AG04450 (cell line): ENCODE data around the gene ASB7. TPM values are rescaled to one million over a fixed set of nuclear protein-coding genes. Genes with fewer than 3 reads are reported as not detected.
A peak's percentile ranks its signal among the peaks of the same experiment; 100 is the strongest.

Experiments used
- CTCF ChIA-PET: fragments of 300-600, 350-600 bp; formaldehyde crosslinking; extraction: SDS; loops from one replicate; lab custom pipeline; 2022; ENCODE audit warnings: antibody characterized with exemption, inconsistent platforms; lab: Charles Lee
- POLR2A ChIA-PET: fragments of 350-600 bp; formaldehyde crosslinking; extraction: SDS; loops from one replicate; lab custom pipeline; 2021; ENCODE audit warnings: antibody characterized with exemption, inconsistent platforms; lab: Yijun Ruan, JAX
- DNase-seq: peaks from one replicate; pipeline ENCODE4 v3.0.0-alpha.2; 2011; ENCODE audit warnings: low read depth, low spot score
- H3K27ac ChIP-seq: one replicate; pipeline ENCODE4 v1.5.1; 2012; ENCODE audit warnings: low read depth, low read length, control low read depth
- H3K27me3 ChIP-seq: one replicate; pipeline ENCODE4 v1.6.0; 2012; ENCODE audit warnings: low read length; ENCODE audit not compliant: control insufficient read depth, insufficient read depth
- H3K4me3 ChIP-seq: 2 replicates; pipeline ENCODE4 v1.5.1; 2011; ENCODE audit warnings: mild to moderate bottlenecking, low read depth, low read length, control low read depth
- H3K9me3 ChIP-seq: 2 replicates; pipeline ENCODE4 v1.5.1; 2012; ENCODE audit warnings: low read length; ENCODE audit not compliant: control insufficient read depth, insufficient read depth
- CTCF ChIP-seq: IDR thresholded peaks from 2 replicates; pipeline ENCODE4 v1.5.1; 2011; ENCODE audit warnings: low read depth, low read length, control low read depth, inconsistent platforms
- polyA plus RNA-seq: library from polyadenylated mRNA; depleted of rRNA; stranded (reverse); fragments of >200 nt; gene quantifications from 2 replicates; pipeline ENCODE4 v1.2.3, GENCODE V29; 2011

Gene ASB7
- polyA plus RNA-seq, 1 experiment: 13.4 TPM

DNA sequence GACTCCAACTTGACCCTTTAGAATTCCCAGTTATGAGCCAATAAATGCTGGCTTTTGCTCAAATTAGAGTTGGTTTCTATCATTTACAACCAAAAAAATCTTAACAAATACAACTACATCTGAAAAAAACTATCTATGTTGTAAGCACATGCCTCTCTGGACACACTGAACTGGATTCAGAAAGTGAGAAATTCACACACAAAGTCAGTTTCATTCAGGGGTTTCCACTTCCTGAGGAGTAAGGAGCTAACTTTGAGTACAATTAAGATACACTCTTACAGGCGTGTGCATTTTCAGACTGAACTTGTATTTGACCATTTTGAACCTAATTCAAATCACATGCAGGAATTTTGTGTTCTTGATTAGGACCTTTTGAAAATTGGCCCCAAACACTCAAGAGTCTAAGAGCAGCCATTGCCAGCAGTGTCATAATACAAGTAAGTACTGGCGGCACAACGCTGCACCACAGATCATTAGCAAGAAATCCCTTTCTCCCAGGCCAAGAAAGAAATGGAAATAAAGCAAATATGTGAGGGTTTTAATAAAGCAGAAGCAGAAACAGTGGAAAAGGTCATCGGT lies 31.6 kb upstream of the ASB7 start:
- H3K27ac ChIP-seq: no peak overlapping the region
- H3K4me3 ChIP-seq: no peak overlapping the region
- DNase-seq: no peak
- no peaks in the 10 kb centered on the region for H3K9me3 ChIP-seq
- CTCF ChIA-PET: interaction anchor here (0.7 to 4.5 kb wide), 4 partner anchors 221 to 642 kb away, joined by 3 to 85 read pairs (median 12); partner anchors contain the start of gene ADAMTS17
- TF ChIP-seq CTCF: no peak
- POLR2A ChIA-PET: interaction anchor here (0.6 kb wide), 1 partner anchor 178 kb away, joined by 4 read pairs; no protein-coding TSS in a partner anchor
- H3K27me3 ChIP-seq: no peaks in the 10 kb centered on the region

DNA sequence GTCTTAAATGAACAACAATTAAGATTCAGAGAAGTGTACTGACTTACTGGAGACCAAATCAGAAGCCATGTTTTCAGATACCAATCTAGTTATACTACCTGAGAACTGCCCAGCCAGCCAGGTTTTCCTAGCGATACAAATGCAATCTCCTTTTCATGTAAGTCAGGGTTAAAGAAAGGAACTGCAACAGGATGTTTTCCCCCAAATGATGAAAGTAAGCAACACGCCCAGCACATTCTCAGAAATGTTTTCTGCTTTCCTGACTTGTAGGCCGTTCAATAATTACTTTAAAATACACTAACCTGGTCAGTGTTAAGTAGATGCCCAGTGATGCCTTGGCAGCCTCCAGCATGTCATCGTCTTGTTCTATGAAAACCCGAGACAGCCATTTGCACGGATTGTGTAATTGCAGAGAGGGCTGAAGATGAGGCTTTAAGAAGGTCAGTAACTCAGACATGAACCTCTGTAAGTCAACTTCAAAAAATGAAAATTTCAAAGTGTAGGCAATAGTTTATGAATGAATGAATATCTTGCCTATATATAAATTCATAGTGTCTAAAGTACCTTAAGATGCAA lies 30.7 kb upstream of the ASB7 start:
- Histone ChIP-seq H3K4me3 (no peak overlapping the region), H3K9me3 (no peaks in the 10 kb centered on the region), H3K27me3 (no peaks in the 10 kb centered on the region), H3K27ac (no peak overlapping the region)
- ChIA-PET POLR2A (interaction anchor here (1.0 kb wide), 1 partner anchor 8 kb away, joined by 3 read pairs; no protein-coding TSS in a partner anchor), CTCF (interaction anchor here (0.9 to 4.5 kb wide), 15 partner anchors 8 to 1299 kb away, joined by 3 to 85 read pairs (median 4); partner anchors contain the start of genes ADAMTS17, ASB7 and LINS1)
- no peak for TF ChIP-seq CTCF
- DNase-seq: no peak

DNA sequence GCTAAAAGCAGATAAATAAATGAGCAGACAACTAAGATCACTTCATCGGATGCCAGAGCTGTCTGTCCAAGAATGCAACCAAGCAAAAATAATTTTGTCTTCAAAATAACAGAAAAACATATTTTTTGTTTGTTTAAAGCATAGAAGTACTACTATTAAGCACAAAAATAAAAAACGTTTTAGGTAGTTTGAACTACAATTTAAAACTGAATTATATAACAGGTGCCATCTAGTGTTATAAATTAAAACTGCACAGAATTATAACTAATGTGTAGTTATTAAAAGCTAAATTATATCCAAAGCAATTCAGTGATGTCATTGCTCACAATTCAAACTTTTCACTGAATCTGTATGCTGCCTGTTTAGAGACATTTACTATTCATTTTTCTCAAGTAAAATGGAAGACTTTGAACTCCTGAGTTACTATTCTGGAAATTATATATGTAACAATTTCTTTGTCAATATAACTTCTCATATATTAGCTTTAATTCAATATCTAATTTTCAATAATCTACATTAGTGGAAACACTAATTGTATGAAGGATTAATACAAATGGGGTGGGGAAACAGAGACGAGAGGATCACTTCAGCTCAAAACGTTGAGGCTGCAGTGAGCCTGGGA lies 29.9 kb upstream of the ASB7 start:
- no peak overlapping the region for H3K27ac ChIP-seq
- peak; percentile 38 for TF ChIP-seq CTCF
- no peak overlapping the region for H3K4me3 ChIP-seq
- POLR2A ChIA-PET: interaction anchor here (1.0 kb wide), 1 partner anchor 9 kb away, joined by 3 read pairs; no protein-coding TSS in a partner anchor
- CTCF ChIA-PET: interaction anchor here (0.5 to 4.5 kb wide), 21 partner anchors 9 to 1300 kb away, joined by 3 to 85 read pairs (median 4); partner anchors contain the start of genes ADAMTS17, ASB7 and LINS1
- no peaks in the 10 kb centered on the region for H3K27me3 ChIP-seq
- no peak for DNase-seq
- H3K9me3 ChIP-seq: no peaks in the 10 kb centered on the region

GRCh38 chr15:100573526-100573925 lies 28.9 kb upstream of the ASB7 start:
- H3K27me3 ChIP-seq: no peaks in the 10 kb centered on the region
- no peak overlapping the region for H3K4me3 ChIP-seq
- H3K9me3 ChIP-seq: no peaks in the 10 kb centered on the region
- no peak for DNase-seq
- no peak for TF ChIP-seq CTCF
- POLR2A ChIA-PET: no interaction called here
- CTCF ChIA-PET: interaction anchor here (0.6 to 4.5 kb wide), 14 partner anchors 10 to 1301 kb away, joined by 3 to 85 read pairs (median 5); partner anchors contain the start of gene ADAMTS17
- no peak overlapping the region for H3K27ac ChIP-seq
